ENCODE data around the gene IGLON5.

DNA sequence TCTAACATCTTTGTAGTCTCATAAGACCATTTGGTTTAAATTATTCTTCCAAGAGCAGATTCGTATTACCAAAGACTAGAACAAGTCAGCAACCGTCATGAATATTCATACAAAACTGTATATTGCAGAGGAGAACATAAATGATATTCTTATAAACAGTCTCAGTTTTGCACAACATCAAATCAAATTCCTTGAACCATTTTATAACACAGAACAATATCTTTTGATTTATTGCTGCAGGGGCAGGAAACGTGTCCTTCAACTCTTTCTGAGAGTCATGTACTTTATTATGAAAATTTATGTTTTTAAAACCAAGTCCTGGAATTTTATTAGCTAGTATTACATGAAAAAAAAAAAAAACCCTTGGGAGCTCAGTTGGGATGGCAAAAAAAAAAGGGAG, 34.3 kb upstream of the IGLON5 start:
- TF ChIP-seq, protein P1, sequence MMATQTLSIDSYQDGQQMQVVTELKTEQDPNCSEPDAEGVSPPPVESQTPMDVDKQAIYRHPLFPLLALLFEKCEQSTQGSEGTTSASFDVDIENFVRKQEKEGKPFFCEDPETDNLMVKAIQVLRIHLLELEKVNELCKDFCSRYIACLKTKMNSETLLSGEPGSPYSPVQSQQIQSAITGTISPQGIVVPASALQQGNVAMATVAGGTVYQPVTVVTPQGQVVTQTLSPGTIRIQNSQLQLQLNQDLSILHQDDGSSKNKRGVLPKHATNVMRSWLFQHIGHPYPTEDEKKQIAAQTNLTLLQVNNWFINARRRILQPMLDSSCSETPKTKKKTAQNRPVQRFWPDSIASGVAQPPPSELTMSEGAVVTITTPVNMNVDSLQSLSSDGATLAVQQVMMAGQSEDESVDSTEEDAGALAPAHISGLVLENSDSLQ (IDR thresholded peaks at IDR 0.05) = no peak
- TF ChIP-seq ARNT (IDR thresholded peaks at IDR 0.05) = no peak
- no peak for TF ChIP-seq CTBP1 (IDR thresholded peaks at IDR 0.05; ENCODE audit: borderline replicate concordance)
- no peak for TF ChIP-seq FOXA1 (IDR thresholded peaks at IDR 0.05)
- TF ChIP-seq LEF1 (IDR thresholded peaks at IDR 0.05; ENCODE audit: borderline replicate concordance) = no peak
- TF ChIP-seq HDGF (IDR thresholded peaks at IDR 0.05; ENCODE audit: borderline replicate concordance) = no peak
- no peak for TF ChIP-seq BHLHE40 (IDR thresholded peaks at IDR 0.05; ENCODE audit: borderline replicate concordance)
- TF ChIP-seq FOXK2 (IDR thresholded peaks at IDR 0.05) = no peak
